NT2/D1 (cell line): ENCODE measurements around the gene SH2B3.

Source experiments
- SUZ12 ChIP-seq: IDR thresholded peaks from 2 replicates; pipeline ENCODE4 v1.6.1; 2011; ENCODE audit not compliant: insufficient read length, insufficient read depth; ENCODE audit errors: extremely low read depth
- YY1 ChIP-seq: IDR thresholded peaks from 2 replicates; pipeline ENCODE4 v1.6.1; 2011; ENCODE audit not compliant: insufficient read length, insufficient read depth
- ZNF274 ChIP-seq: IDR thresholded peaks from 2 replicates; pipeline ENCODE4 v1.6.1; 2011; ENCODE audit warnings: mild to moderate bottlenecking, low read depth, low read length

DNA sequence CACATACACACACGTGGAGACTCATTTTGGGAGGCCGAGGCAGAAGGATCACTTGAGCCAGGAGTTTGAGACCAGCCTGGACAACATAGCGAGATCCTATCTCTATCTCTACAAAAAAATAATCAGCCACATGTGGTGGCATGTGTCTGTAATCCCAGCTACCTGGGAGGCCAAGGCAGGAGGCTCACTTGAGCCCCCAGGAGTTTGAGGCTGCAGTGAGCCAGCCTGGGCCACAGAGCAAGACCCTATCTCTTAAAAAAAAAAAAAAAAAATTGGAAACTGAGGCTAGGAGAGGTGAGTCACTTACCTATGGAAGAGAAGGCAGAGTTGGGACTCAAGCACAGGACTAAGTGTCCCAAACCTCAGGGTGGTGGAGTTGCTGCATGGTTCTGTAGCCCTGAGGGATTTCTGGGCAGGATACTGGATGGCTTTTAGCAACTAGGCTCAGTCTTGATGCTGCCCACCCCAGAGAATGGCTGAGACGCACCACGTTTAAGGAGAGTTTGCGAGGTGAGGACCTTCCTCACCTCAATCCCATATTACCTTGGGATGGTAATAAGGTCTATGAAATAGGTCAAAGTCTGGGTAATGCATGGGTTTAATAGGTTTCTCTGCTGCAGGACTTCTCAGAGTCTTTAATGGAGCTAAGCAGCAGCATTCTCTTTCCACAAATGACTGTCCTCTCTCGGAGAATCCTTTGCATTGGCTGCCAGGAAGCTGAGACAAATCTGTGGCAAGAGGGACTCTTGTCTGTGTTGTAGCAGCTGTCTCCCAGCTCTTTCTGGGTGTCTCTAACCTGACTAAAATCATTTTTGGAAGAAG is 35.6 kb downstream of the SH2B3 start:
- TF ChIP-seq YY1, result no peak
- no peak for TF ChIP-seq SUZ12
- TF ChIP-seq ZNF274, result no peak
